Karpas-422 (cell line): Measurements from ENCODE around the gene OR2T33. TPM values are rescaled to one million over a fixed set of nuclear protein-coding genes. Genes with fewer than 3 reads are reported as not detected.

ENCODE experiments used
- total RNA-seq: library from RNA; depleted of rRNA; stranded (reverse); fragments of >200 nt; shearing (Covaris generic); gene quantifications from 2 replicates; pipeline ENCODE4 v1.2.3, GENCODE V29; 2014; ENCODE audit warnings: low replicate concordance; rRNA removed

Gene OR2T33
- total RNA-seq, 1 experiment from 2014 or later: not detected

Other genes with a start within 250 kb of the OR2T33 start
- gene OR2L2, start 247.9 kb downstream of the OR2T33 start, total RNA-seq: 0.07 TPM in 1 of 2 replicates, not detected in the other
- not detected in 2 replicates for gene OR2L3, start 231.1 kb downstream of the OR2T33 start, total RNA-seq
- not detected in 2 replicates for gene OR2L13, start 182.8 kb downstream of the OR2T33 start, total RNA-seq
- not detected in 2 replicates for gene OR2M5, start 132.8 kb downstream of the OR2T33 start, total RNA-seq
- gene OR2M2, start 103.2 kb downstream of the OR2T33 start, total RNA-seq: not detected in 2 replicates
- not detected in 2 replicates for gene OR2M3, start 80.7 kb downstream of the OR2T33 start, total RNA-seq
- not detected in 2 replicates for gene OR2M4, start 46.6 kb downstream of the OR2T33 start, total RNA-seq
- gene OR2T12, start 25.4 kb upstream of the OR2T33 start, total RNA-seq: not detected in 2 replicates
- not detected in 2 replicates for gene OR2M7, start 46.6 kb upstream of the OR2T33 start, total RNA-seq
- not detected in 2 replicates for gene OR14C36, start 70.8 kb upstream of the OR2T33 start, total RNA-seq
- gene OR2T4, start 83.7 kb upstream of the OR2T33 start, total RNA-seq: not detected in 2 replicates
- not detected in 2 replicates for gene OR2T6, start 97.8 kb upstream of the OR2T33 start, total RNA-seq
- not detected in 2 replicates for gene OR2T1, start 125.1 kb upstream of the OR2T33 start, total RNA-seq
- gene OR2T2, start 167.7 kb upstream of the OR2T33 start, total RNA-seq: not detected in 2 replicates
- not detected in 2 replicates for gene OR2T3, start 195.4 kb upstream of the OR2T33 start, total RNA-seq
- gene OR2T5, start 210.6 kb upstream of the OR2T33 start, total RNA-seq: not detected in 2 replicates
- not detected in 2 replicates for gene OR2G6, start 230.1 kb upstream of the OR2T33 start, total RNA-seq